ENCODE measurements around the gene SLC22A31.

DNA sequence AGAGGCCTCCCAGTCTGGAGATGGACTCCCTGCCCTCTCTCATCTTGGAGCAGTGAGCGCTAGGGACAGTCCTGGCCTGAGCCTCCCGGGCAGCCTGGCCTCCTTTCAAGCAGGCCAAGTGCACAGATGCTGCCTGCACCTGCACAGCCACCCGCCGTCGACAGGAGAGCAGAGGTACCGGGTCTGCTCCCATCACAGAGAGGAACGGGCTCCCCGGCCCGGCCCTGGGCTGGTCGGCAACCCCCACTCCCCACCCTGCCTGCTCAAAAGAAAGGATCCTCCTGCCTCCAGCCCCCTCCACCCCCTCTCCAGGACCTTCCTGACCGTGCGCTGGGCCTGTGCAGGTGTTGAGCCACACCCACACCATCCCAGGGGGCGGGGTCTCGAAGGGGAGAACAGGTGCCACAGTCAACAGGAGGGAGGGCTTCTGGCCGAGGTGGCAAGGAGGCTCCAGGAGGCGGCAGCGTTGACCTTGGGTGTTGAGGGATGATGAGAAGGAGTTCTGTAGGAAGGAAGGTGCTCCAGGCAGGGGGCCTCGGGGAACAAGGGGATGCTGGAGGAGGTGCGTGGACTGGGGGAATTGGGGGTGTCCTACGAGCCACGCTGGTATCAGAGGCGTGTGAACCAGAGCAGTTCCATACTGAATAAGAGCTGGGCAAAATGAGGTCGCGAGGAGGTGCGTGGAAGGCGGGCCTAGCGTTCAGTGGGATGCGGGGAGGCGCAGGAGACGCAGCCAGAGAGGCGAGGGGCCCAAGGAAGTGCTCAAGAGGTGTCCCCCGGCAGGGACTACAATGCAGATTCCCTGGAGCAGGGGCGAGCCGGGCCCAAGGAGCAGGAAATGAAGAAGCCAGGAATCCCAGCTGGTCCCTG, 29.8 kb downstream of the SLC22A31 start:
- no peak for TF ChIP-seq POLR2AphosphoS5 (IDR thresholded peaks at IDR 0.05; ENCODE audit: borderline replicate concordance, low read depth, low read length)
- TF ChIP-seq EZH2 (IDR thresholded peaks at IDR 0.05): no peak
- TF ChIP-seq FOXP2 (optimal IDR thresholded peaks at IDR 0.05; ENCODE audit: control extremely low read depth, extremely low read length, insufficient read depth): no peak

Data from SK-N-MC (cell line).